Smooth muscle cell (in vitro differentiated cells): ENCODE data around the gene SHD. TPM values are rescaled to one million over a fixed set of nuclear protein-coding genes. Genes with fewer than 3 reads are reported as not detected.

ENCODE experiments used
- DNase-seq: peaks from one replicate; lab custom pipeline; 2025; ENCODE audit not compliant: unreplicated experiment; lab: John Stamatoyannopoulos, UW
- H2AFZ ChIP-seq: fragments of 200-600 bp; sonication (generic); 2 replicates; pipeline ENCODE4 v1.6.0; 2016; ENCODE audit warnings: antibody characterized with exemption, low read depth, mild to moderate bottlenecking
- H3F3A ChIP-seq: fragments of 200-600 bp; sonication (generic); 2 replicates; pipeline ENCODE4 v1.6.0; 2017; ENCODE audit warnings: antibody characterized with exemption, low read depth
- H3K27ac ChIP-seq: fragments of 200-600 bp; sonication (generic); 2 replicates; pipeline ENCODE4 v1.5.1; 2016; ENCODE audit warnings: low read depth, mild to moderate bottlenecking
- H3K27me3 ChIP-seq: fragments of 200-600 bp; sonication (generic); 2 replicates; pipeline ENCODE4 v1.6.1; 2016; ENCODE audit warnings: low read depth, mild to moderate bottlenecking
- H3K36me3 ChIP-seq: fragments of 200-600 bp; sonication (generic); 2 replicates; pipeline ENCODE4 v1.5.1; 2016; ENCODE audit warnings: low read depth
- H3K4me1 ChIP-seq: fragments of 200-600 bp; sonication (generic); 2 replicates; pipeline ENCODE4 v1.5.1; 2016; ENCODE audit warnings: low read depth
- H3K4me2 ChIP-seq: fragments of 200-600 bp; sonication (generic); 2 replicates; pipeline ENCODE4 v1.6.0; 2016; ENCODE audit warnings: mild to moderate bottlenecking
- H3K4me3 ChIP-seq: fragments of 200-600 bp; sonication (generic); 2 replicates; pipeline ENCODE4 v1.5.1; 2016; ENCODE audit warnings: mild to moderate bottlenecking
- H3K79me2 ChIP-seq: fragments of 200-600 bp; sonication (generic); 2 replicates; pipeline ENCODE4 v1.6.0; 2016; ENCODE audit warnings: low read depth, mild to moderate bottlenecking
- H3K9ac ChIP-seq: fragments of 200-600 bp; sonication (generic); 2 replicates; pipeline ENCODE4 v1.6.0; 2016; ENCODE audit warnings: low read depth
- H3K9me3 ChIP-seq: fragments of 200-600 bp; sonication (generic); replicated peaks from 2 replicates; pipeline ENCODE4 v1.5.1; 2016; ENCODE audit warnings: low read depth
- H4K20me1 ChIP-seq: fragments of 200-600 bp; sonication (generic); 2 replicates; pipeline ENCODE4 v1.6.0; 2016; ENCODE audit warnings: low read depth
- CTCF ChIP-seq: fragments of 200-600 bp; sonication (generic); IDR thresholded peaks from 2 replicates; pipeline ENCODE4 v1.5.1; 2017; ENCODE audit warnings: borderline replicate concordance, mild to moderate bottlenecking, antibody characterized with exemption; ENCODE audit not compliant: insufficient read depth, poor library complexity, severe bottlenecking
- WGBS: methylation state at CpG from one replicate; pipeline ENCODE4 v1.1.7; 2016; ENCODE audit warnings: low lambda C conversion rate; 5-methylcytosine and 5-hydroxymethylcytosine counted together
- polyA plus RNA-seq: library from polyadenylated mRNA; unstranded; fragments of >200 nt; fragmentation: Nextera tagmentation; extraction: Ambion mirVana; gene quantifications from 2 replicates; pipeline ENCODE4 v1.2.1, GENCODE V29; 2016
- total RNA-seq: library from RNA; depleted of rRNA; stranded (reverse); fragments of >200 nt; gene quantifications from 2 replicates; pipeline ENCODE4 v1.2.3, GENCODE V29; 2014

SHD gene
- total and polyA plus RNA-seq, 2 experiments from 2014 or later: not detected

- Histone ChIP-seq H3K27me3 (no peaks in the 10 kb centered on the region), H3K9ac (no peak overlapping the region), H2AFZ (no peak overlapping the region), H3K79me2 (no peaks in the 10 kb centered on the region), H3K27ac (no peak overlapping the region), H3K36me3 (no peaks in the 10 kb centered on the region), H3K4me3 (no peak overlapping the region), H4K20me1 (no peaks in the 10 kb centered on the region), H3K4me2 (no peak overlapping the region), H3K4me1 (no peaks in the 10 kb centered on the region), H3K9me3 (no peaks in the 10 kb centered on the region), H3F3A (no peaks in the 10 kb centered on the region)
- no peak for DNase-seq
- WGBS: 86% methylated on average over 16 of the region's 16 CpGs
- no peak for TF ChIP-seq CTCF
Measured at GRCh38 chr19:4288091-4288777, 9.2 kb downstream of the SHD start.

GRCh38 chr19:4291184-4291732 lies 12.2 kb downstream of the SHD start:
- H3K36me3 ChIP-seq: no peaks in the 10 kb centered on the region
- H3K79me2 ChIP-seq: no peaks in the 10 kb centered on the region
- DNase-seq: no peak
- H3K9ac ChIP-seq: no peak overlapping the region
- H2AFZ ChIP-seq: no peak overlapping the region
- no peaks in the 10 kb centered on the region for H3F3A ChIP-seq
- H3K27ac ChIP-seq: no peak overlapping the region
- H4K20me1 ChIP-seq: no peaks in the 10 kb centered on the region
- no peak for TF ChIP-seq CTCF
- H3K4me1 ChIP-seq: no peaks in the 10 kb centered on the region
- H3K4me3 ChIP-seq: no peak overlapping the region
- H3K4me2 ChIP-seq: no peak overlapping the region
- H3K27me3 ChIP-seq: no peaks in the 10 kb centered on the region
- no peaks in the 10 kb centered on the region for H3K9me3 ChIP-seq
- WGBS: 87% methylated on average over 8 of the region's 8 CpGs

GRCh38 chr19:4292515-4292914 lies 13.4 kb downstream of the SHD start:
- no peak overlapping the region for H3K4me2 ChIP-seq
- WGBS: 90% methylated on average over 15 of the region's 15 CpGs

More at GRCh38 chr19:4292515-4292914, 13.4 kb downstream of the SHD start:
- Histone ChIP-seq H3K27me3 (no peaks in the 10 kb centered on the region), H3K4me1 (no peaks in the 10 kb centered on the region), H3F3A (no peaks in the 10 kb centered on the region), H2AFZ (no peak overlapping the region), H3K9ac (no peak overlapping the region), H3K9me3 (no peaks in the 10 kb centered on the region), H3K79me2 (no peaks in the 10 kb centered on the region), H4K20me1 (no peaks in the 10 kb centered on the region), H3K36me3 (no peaks in the 10 kb centered on the region), H3K27ac (no peak overlapping the region), H3K4me3 (no peak overlapping the region)
- no peak for TF ChIP-seq CTCF
- DNase-seq: no peak
